GM12891 (cell line): ENCODE results near the gene JDP2.

Experiments used
- PAX5 ChIP-seq: IDR thresholded peaks from 2 replicates; pipeline ENCODE4 v1.6.1; 2011; ENCODE audit warnings: low read length, moderate library complexity, mild to moderate bottlenecking; ENCODE audit not compliant: insufficient read depth, severe bottlenecking
- POLR2A ChIP-seq: IDR thresholded peaks from 2 replicates; pipeline ENCODE4 v1.6.1; 2011; ENCODE audit warnings: low read depth, low read length, control low read depth
- POLR2AphosphoS5 ChIP-seq: IDR thresholded peaks from 2 replicates; pipeline ENCODE4 v1.6.1; 2011; ENCODE audit warnings: low read depth, low read length, control low read depth
- POU2F2 ChIP-seq: IDR thresholded peaks from 2 replicates; pipeline ENCODE4 v1.6.1; 2011; ENCODE audit warnings: low read depth, mild to moderate bottlenecking, control low read depth, low read length, moderate library complexity
- SPI1 ChIP-seq: IDR thresholded peaks from 2 replicates; pipeline ENCODE4 v1.6.1; 2011; ENCODE audit warnings: low read depth, low read length, control low read depth
- TAF1 ChIP-seq: IDR thresholded peaks from 2 replicates; pipeline ENCODE4 v1.6.1; 2011; ENCODE audit warnings: low read depth, low read length, control low read depth

DNA sequence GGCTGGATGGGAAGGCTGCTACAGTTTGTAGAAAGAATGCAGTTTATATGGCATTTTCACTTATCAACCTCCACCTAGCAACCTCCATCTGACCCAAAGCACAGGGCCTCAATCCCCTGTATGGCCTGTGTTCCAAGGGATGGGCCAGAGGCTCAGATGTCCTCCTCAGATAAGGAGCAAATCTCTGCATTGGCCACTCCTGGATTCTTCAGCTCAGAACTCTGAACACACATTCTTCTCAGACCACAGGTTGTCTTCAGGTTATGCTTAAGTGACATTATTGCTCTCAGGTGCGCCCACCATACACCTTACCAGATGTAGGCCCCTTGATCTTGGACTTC is 47.9 kb upstream of the JDP2 start:
- TF ChIP-seq POLR2AphosphoS5 (no peak), SPI1 (no peak), POLR2A (no peak), TAF1 (no peak), POU2F2 (no peak), PAX5 (no peak)
